Endothelial cell of umbilical vein (primary cell): ENCODE results near the gene DIAPH1. TPM values are rescaled to one million over a fixed set of nuclear protein-coding genes. Genes with fewer than 3 reads are reported as not detected.

Experiments
- BruUV-seq: library from RNA; stranded (reverse); fragments of 400-500 nt; replicated peaks from 2 replicates; lab custom pipeline; 2021; lab: Mats Ljungman, UMichigan
- CTCF ChIA-PET: fragments of 300-600, 350-600 bp; sonication (Branson Sonifier 250); formaldehyde crosslinking; loops from one replicate; lab custom pipeline; 2021; ENCODE audit warnings: antibody characterized with exemption, inconsistent platforms; lab: Charles Lee
- POLR2A ChIA-PET: fragments of 300-600, 350-600 bp; sonication (Branson Sonifier 250); formaldehyde crosslinking; loops from one replicate; lab custom pipeline; 2021; ENCODE audit warnings: antibody characterized with exemption, inconsistent platforms; lab: Charles Lee
- DNase-seq: peaks from one replicate; pipeline ENCODE4 v3.0.0-alpha.2; 2011; ENCODE audit warnings: low read depth, low spot score
- FAIRE-seq: peaks from 2 replicates; lab custom pipeline; 2011; peaks lifted over from hg19 to GRCh38; lab: Jason Lieb, UNC
- H2AFZ ChIP-seq: 2 replicates; pipeline ENCODE4 v1.6.0; 2012; ENCODE audit warnings: low read depth, low read length, control low read depth, inconsistent platforms
- H3K27ac ChIP-seq: 2 replicates; pipeline ENCODE4 v1.5.1; 2011; ENCODE audit warnings: low read depth, mild to moderate bottlenecking, control low read depth, low read length, moderate library complexity; ENCODE audit not compliant: insufficient read depth
- H3K27me3 ChIP-seq, 2 experiments: 2 replicates each; pipeline versions ENCODE4 v1.6.0 to v1.6.1; 2011; ENCODE audit warnings: low read length in 2 of 2, mixed read lengths in 1 of 2; ENCODE audit not compliant: control insufficient read depth in 2 of 2, insufficient read depth in 2 of 2
- H3K36me3 ChIP-seq, 2 experiments: 2 replicates in 1 of 2; 3 replicates in 1 of 2; pipeline ENCODE4 v1.5.1; 2011; ENCODE audit warnings: low read length in 2 of 2, mild to moderate bottlenecking in 1 of 2, moderate library complexity in 1 of 2; ENCODE audit not compliant: control insufficient read depth in 2 of 2, insufficient read depth in 2 of 2; ENCODE audit errors: extremely low read depth in 1 of 2
- H3K4me1 ChIP-seq: 3 replicates; pipeline ENCODE4 v1.5.1; 2011; ENCODE audit warnings: mild to moderate bottlenecking, low read length; ENCODE audit not compliant: control insufficient read depth, insufficient read depth; ENCODE audit errors: extremely low read depth
- H3K4me2 ChIP-seq: 2 replicates; pipeline ENCODE4 v1.6.1; 2011; ENCODE audit warnings: low read length, control low read depth, mixed read lengths; ENCODE audit not compliant: insufficient read depth
- H3K4me3 ChIP-seq, 3 experiments: fragments of 200-600 bp in 1 of 3; sonication (generic), shearing (Covaris generic) in 1 of 3; replicated peaks in 1 of 3; 2 replicates each; pipeline ENCODE4 v1.5.1; 2011 to 2016; ENCODE audit warnings: control low read depth in 3 of 3, low read length in 3 of 3, mild to moderate bottlenecking in 2 of 3, inconsistent platforms in 1 of 3, low read depth in 1 of 3, moderate library complexity in 1 of 3; ENCODE audit not compliant: insufficient read depth in 1 of 3
- H3K79me2 ChIP-seq: 2 replicates; pipeline ENCODE4 v1.6.0; 2012; ENCODE audit warnings: low read length, inconsistent platforms; ENCODE audit not compliant: control insufficient read depth, insufficient read depth
- H3K9ac ChIP-seq: replicated peaks from 2 replicates; pipeline ENCODE3; 2011; ENCODE audit warnings: low read length, control low read depth; ENCODE audit not compliant: insufficient read depth; ENCODE audit errors: extremely low read depth
- H3K9me1 ChIP-seq: replicated peaks from 3 replicates; pipeline ENCODE4 v1.6.0; 2011; ENCODE audit warnings: mild to moderate bottlenecking, low read length; ENCODE audit not compliant: control insufficient read depth, insufficient read depth; ENCODE audit errors: extremely low read depth
- H3K9me3 ChIP-seq: replicated peaks from 2 replicates; pipeline ENCODE4 v1.5.1; 2012; ENCODE audit warnings: low read length, inconsistent platforms; ENCODE audit not compliant: control insufficient read depth, insufficient read depth
- H4K20me1 ChIP-seq: replicated peaks from 2 replicates; pipeline ENCODE3; 2011; ENCODE audit warnings: mild to moderate bottlenecking, low read length; ENCODE audit not compliant: control insufficient read depth, insufficient read depth; ENCODE audit errors: extremely low read depth
- CTCF ChIP-seq, 2 donors: IDR thresholded peaks; 1 replicate in 1 of 2; 2 replicates in 1 of 2; pipeline ENCODE4 v1.5.1; 2011; ENCODE audit warnings: low read length in 2 of 2, mild to moderate bottlenecking in 2 of 2, moderate library complexity in 2 of 2, control low read depth in 1 of 2, inconsistent platforms in 1 of 2, low read depth in 1 of 2; ENCODE audit not compliant: insufficient read depth in 1 of 2; ENCODE audit errors: extremely low read depth in 1 of 2
- EZH2 ChIP-seq: IDR thresholded peaks from 2 replicates; pipeline ENCODE4 v1.6.1; 2012; ENCODE audit warnings: borderline replicate concordance, low read depth, mild to moderate bottlenecking, moderate library complexity, low read length, inconsistent platforms; ENCODE audit not compliant: severe bottlenecking
- FOS ChIP-seq: IDR thresholded peaks from 2 replicates; pipeline ENCODE4 v1.6.1; 2011; ENCODE audit warnings: mild to moderate bottlenecking, low read length, moderate library complexity, borderline replicate concordance; ENCODE audit not compliant: insufficient read depth
- GATA2 ChIP-seq: IDR thresholded peaks from 2 replicates; pipeline ENCODE4 v1.7.0; 2011; ENCODE audit warnings: low read depth, mild to moderate bottlenecking, moderate library complexity, mixed read lengths, low read length; ENCODE audit not compliant: insufficient read length, insufficient read depth
- JUN ChIP-seq: IDR thresholded peaks from 2 replicates; pipeline ENCODE4 v1.6.1; 2011; ENCODE audit warnings: borderline replicate concordance, low read depth; ENCODE audit not compliant: insufficient read length, insufficient read depth
- MYC ChIP-seq: IDR thresholded peaks from one replicate; pipeline ENCODE4 v1.6.1; 2011; ENCODE audit warnings: mild to moderate bottlenecking, low read depth, low read length
- POLR2A ChIP-seq: IDR thresholded peaks from 2 replicates; pipeline ENCODE4 v1.6.1; 2012; ENCODE audit warnings: low read depth, mild to moderate bottlenecking, control low read depth, low read length
- POLR2AphosphoS5 ChIP-seq: IDR thresholded peaks from 2 replicates; pipeline ENCODE4 v1.6.1; 2012; ENCODE audit warnings: low read depth, mild to moderate bottlenecking, control low read depth, low read length, moderate library complexity; ENCODE audit not compliant: insufficient read depth
- dilution Hi-C: fragments of 300-500 bp; cut with MboI; formaldehyde crosslinking; loops from one replicate; pipeline ENCODE4 v1.15.0; 2019; ENCODE audit warnings: low sequenced_read_pairs; ENCODE audit not compliant: extremely low pct_ligation_motif_present
- intact Hi-C: fragments of 100-400 bp; cut with micrococcal nuclease; formaldehyde crosslinking; loops from one replicate; pipeline ENCODE4 v1.10.0; 2022
- polyA plus RNA-seq, 4 experiments: library from polyadenylated mRNA; depleted of rRNA in 3 of 4; stranded (reverse) in 3 of 4; unstranded in 1 of 4; fragments of >200 nt; gene quantifications; 2 replicates each; pipeline versions ENCODE4 v1.2.1 to v1.2.3, GENCODE V29; 2011 to 2012; ENCODE audit warnings: missing spikeins in 1 of 4
- total RNA-seq: library from RNA; stranded (reverse); gene quantifications from 2 replicates; pipeline ENCODE4 v1.2.3, GENCODE V29; 2021
- TF ChIP-seq, protein P1 (sequence below): IDR thresholded peaks from 2 replicates; pipeline ENCODE4 v1.6.1; 2011; ENCODE audit not compliant: insufficient read depth, insufficient read length

Gene DIAPH1
- total and polyA plus RNA-seq, 2 donors (not counting 3 experiments of a cell fraction or from before 2014, with no cell fraction given): 68.6 to 105 TPM

DNA sequence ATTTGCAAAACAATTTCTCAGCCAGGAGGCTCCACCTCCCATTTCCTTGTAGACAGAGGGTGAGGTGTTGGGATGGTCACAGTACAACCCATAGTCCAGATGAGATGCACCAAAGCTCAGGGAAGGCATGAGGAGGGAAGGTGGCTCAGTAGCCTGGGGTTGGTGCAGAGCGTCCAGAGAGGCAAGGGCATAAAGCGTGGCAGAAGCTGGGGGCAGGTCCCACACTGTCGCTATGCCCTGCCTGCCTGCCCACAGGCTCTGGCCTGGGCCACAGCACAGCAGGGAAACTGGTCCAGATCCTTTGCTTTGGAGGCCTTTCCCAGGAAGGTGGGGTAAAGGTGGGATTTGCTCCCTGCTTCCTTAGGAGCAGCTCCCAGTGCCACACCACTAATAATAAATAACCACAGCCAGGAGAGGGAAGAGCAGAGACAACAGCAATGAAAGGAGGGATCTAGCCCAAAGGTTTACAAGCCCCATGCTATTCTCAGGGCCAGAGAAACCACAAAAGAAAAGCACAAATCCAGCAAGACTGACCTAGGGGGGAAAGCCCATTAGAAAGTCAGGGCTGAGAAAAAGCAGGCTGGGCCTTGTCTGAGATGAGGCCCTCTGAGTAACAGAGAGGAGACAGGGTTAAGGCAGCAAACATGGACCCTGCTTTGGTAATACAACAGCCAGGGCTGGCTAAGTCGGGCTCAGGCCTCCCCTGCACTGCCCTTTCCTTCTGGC lies 102.7 kb downstream of the DIAPH1 start:
- FAIRE-seq (no peak), DNase-seq (no peak)
- dilution Hi-C loops (no loop called here), intact Hi-C loops (no loop called here)
- no peaks in the 10 kb centered on the region for H3K27me3 ChIP-seq
- BruUV-seq: no TSS peak
- no peak overlapping the region for H3K9ac ChIP-seq
- H3K36me3 ChIP-seq: peaks cover 2 to 11% of the 10 kb centered on the region in 2 experiments
- H2AFZ ChIP-seq: no peak overlapping the region
- ChIA-PET POLR2A (no interaction called here), CTCF (interaction anchor here (0.6 to 9.8 kb wide), 9 partner anchors 8 to 1335 kb away, joined by 3 to 158 read pairs (median 12); partner anchors contain the start of genes PCDHGA10, PCDHGA11, PCDHGA12 and PCDHGC3)
- no peak for TF ChIP-seq EZH2
- TF ChIP-seq POLR2A: no peak
- TF ChIP-seq POLR2AphosphoS5: no peak
- no peak for TF ChIP-seq JUN
- no peak for TF ChIP-seq FOS
- TF ChIP-seq, protein P1, sequence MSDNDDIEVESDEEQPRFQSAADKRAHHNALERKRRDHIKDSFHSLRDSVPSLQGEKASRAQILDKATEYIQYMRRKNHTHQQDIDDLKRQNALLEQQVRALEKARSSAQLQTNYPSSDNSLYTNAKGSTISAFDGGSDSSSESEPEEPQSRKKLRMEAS: no peak
- TF ChIP-seq GATA2: no peak
- no peak for TF ChIP-seq MYC
- no peak for TF ChIP-seq CTCF (IDR thresholded peaks at IDR 0.05; ENCODE audit: extremely low read depth in 1 of 2, insufficient read depth in 1 of 2, low read depth in 1 of 2, low read length in 2 of 2)
- H3K4me3 ChIP-seq: no peak overlapping the region
- no peak overlapping the region for H3K27ac ChIP-seq
- H3K4me2 ChIP-seq: no peak overlapping the region
- H3K9me1 ChIP-seq: no peaks in the 10 kb centered on the region
- no peaks in the 10 kb centered on the region for H3K9me3 ChIP-seq
- H3K4me1 ChIP-seq: peaks cover 26% of the 10 kb centered on the region
- no peaks in the 10 kb centered on the region for H3K79me2 ChIP-seq
- H4K20me1 ChIP-seq: no peaks in the 10 kb centered on the region
